GM18858 (cell line): Measurements from ENCODE around the gene ARID5B.
"Not testable (repeated sequence)": the region's sequence is repeated elsewhere in the genome, so short reads cannot be mapped to it uniquely, and the experiment has no call there.

Source experiments
- ATAC-seq: cut with Tn5 transposase; IDR thresholded peaks from one replicate; pipeline ENCODE4 v1.9.1; 2021; ENCODE audit not compliant: unreplicated experiment

The ARID5B gene

GRCh38 chr10:62024026-62024701 is 122.7 kb downstream of the ARID5B start:
- ATAC-seq: no peak

DNA sequence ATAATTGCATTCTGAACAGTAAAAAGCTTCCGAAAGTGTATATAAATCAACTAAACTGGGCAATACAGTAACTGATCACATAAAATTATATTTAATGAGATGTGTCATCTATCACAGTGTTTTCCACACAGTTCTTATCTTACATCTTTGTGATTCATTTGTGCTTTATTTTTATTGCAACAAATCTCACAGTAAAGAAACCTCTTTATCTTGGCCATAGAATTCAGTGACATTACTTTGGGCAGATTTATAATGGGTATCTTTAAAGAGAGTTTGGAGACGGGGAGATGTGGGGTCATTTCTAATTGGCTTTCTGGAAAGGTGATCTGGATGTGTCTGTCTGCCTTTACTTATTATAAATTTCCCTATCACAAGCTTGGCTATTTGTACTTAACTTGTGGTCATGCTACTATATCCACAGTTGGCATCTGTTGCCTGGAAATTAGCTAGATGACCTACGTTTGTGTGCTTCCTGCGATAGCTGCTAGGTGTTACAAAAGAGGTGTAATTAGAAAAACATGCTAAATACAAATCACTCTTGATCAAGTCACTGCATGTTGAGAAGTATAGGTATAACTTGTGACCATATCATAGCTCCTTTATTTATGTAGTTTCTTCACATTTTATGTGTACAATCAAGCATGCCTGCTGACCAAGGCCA is 123.8 kb downstream of the ARID5B start:
- ATAC-seq: no peak

DNA sequence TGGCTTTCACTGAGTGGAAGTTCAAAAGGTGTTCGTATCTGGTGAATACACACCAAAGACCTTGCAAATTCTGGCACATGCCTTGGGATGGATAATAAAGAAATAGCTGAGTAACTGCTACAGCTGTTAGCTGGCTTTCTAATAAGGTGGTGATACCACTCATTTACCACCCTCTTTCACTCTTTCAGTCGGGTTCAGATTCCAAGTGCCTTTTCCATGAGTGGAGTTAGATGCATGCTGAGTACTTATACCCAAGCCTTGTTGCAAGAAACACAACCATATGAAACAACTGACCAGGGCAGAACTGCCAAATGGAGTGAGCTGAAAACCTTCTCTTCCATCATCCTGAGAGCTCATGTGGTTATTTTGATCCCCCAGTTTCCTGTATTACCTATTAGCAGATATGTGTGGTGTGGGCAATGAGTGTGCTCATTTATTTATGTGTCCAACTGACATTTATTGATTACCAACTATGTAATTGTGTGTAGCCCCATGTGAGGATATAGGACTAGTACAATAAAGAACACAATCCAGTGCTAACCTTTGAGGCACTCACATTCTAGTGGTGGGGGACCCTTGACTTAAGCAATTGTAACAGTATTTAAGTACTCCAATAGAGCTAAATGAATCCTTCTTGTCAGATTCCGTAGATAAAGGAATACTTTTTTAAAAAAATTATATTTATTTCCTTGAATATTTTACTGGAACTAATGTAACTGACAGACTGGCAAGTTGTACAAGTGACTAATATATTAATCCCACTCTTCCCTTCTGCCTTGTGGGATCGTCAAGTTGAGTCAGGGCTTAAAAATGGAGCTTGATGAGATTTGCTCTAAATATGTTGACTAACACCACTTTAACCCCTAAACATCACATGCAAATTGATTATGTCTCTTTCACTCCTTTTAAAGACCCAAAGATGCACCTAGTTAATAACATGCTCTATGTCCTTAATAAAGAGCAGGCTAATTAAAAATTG is 124.7 kb downstream of the ARID5B start:
- no peak for ATAC-seq

GRCh38 chr10:62027841-62028501 is 126.5 kb downstream of the ARID5B start:
- ATAC-seq: no peak

DNA sequence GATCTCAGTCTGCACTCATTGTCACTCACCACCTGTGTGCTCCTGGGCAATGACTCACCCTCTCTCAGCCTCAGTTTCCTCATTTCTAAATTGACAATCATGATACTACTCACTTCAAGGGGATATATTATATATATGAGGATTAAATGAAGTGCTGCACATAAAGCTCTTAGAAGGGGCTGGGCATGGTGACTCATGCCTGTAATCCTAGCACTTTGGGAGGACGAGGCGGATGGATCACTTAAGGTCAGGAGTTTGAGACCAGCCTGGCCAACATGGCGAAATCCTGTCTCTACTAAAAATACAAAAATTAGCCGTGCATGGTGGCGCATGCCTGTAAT is 127.0 kb downstream of the ARID5B start:
- not testable (repeated sequence) for ATAC-seq

DNA sequence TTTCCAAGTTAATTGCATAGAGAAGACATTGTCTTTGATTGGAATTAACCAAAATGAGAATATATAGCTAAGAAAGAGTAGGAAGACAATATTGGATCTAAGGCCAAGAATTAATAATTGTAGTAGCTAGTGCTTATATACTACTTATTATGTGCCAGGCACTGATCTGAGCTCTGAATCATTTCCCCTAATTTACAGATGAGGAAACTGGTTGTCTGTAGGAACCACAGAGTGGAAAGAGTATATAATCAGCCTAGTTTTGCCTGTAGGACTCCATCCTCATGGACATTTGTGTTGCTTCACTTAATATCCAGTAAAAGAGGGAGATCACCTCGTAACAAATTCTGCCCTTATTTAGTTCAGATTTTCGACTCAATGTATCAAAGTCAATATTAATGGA is 127.9 kb downstream of the ARID5B start:
- ATAC-seq: no peak

- no peak for ATAC-seq
These were observed 130.0 kb downstream of the ARID5B start for GRCh38 chr10:62031507-62031906.

DNA sequence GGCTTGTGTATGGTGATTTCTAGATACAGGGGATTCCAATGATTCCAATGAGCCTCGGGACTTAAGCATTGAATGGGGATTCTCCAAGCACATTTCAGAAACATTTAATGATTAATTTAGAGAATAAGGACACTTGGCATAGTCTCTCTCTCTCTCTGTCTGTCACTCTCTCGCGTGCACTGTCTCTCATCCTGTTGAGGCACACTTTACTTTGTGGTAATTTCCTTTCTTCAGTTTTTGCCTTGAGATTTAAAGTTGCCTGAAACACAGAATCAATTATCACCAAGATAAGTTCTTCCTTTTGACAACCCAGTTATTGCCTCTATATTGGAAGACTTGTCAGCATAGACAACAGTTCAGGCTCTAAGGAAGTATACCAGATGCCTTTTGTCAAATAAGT is 131.6 kb downstream of the ARID5B start:
- ATAC-seq: no peak

- no peak for ATAC-seq
These were observed 132.7 kb downstream of the ARID5B start for GRCh38 chr10:62034096-62034640.

DNA sequence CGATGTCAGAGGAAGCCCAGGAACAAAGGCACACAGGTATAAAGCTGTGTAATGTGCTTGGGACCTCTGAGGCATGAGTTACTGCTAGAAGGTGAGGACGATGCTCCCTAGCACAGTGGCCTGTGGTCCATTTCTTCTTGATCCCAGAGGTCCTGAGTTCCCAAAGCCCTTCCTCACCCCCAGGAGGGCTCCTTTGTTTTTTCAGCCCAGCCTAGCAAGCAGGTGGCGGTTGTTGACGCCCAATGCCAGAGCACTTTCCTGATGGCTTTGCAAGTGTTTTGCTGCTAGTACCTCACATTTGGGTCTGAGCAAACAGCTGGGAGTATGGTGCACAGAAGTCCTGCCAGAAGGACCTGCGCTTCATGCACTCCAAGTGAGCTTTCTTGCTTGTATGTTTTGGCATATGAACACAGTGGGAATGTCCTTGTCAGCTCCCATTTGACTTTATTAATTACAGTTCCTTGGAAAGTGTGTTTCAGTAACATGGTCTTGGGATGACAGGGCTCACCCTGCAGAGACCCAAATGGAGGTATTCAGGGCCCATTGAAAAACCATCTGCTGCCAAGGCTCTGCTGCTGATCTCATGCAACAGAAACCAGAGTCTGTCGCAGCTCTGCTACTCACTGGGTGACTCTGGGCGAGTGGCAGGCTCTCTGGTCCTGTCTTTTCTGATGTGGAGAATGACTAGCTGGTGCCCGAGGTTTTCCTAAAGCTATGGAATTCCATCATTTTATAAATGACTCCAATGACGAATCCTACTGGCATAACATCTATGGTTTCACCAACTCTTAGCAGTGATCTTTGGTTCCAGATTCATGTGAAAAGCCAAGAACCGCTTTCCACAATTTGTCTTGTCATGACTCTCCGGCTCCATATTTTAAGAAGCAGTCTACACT is 134.9 kb downstream of the ARID5B start:
- ATAC-seq: no peak

DNA sequence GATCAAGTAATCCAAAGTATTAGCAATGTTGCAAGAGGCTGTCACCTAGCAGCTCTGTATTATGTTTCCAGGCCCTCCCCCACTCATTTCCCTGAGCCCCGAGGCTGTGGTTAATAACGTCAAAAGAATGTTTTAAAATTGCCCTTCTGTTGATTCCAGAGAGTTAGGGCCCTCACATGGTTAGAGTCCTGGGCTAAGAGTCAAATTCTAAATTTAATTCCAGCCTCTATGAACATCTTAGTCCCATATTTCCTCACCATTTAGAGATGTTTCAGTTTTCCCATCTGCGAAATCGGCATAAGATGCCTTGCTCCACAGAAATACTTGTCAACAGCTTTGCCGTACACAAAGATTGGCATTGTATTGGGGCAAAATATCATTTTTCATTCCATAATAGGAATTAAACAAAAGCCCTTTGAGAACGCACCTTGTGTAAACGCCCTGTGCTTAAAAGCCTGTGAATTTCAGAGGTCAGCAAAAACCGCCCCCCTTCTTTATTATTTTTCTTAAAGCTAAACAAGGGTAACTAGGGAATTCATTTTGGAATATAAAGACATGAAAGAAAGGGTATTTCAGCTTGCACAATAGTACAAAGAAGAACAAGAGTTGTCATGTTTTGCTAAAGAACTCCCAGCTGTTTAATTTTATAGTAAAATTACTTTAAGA is 135.8 kb downstream of the ARID5B start:
- ATAC-seq: no peak

DNA sequence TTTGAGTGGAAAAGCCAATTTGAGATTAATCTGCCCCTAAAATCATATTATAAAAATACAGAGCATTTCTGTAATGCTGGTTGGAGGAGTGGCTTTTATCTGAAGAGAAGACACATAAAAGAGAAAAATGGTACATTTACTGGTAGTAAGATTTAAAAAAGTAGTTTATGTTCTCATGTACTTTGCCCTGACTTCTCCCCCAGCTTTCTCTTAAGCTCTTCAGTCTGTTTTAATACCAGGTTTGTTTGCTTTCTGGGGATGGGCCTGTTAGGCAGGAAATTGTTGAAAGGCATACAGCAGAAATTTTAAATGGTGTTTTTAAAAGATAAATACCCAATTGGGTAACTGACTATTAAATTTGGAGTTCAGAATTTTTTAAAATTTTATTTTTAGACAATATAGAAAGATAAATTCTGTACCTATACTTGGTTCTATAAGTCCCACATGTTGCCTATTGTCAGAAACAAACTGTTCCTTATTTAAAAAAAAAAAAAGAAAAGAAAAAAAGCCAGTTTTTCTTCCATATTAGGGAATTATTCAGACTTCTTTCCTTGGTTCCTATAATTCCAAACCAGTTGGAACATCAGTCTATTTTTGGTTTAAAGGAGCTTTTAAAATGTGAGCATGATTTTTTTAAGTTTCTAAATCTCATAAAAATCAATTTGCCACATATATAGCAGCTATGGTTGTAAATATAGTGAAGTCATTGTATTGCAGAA is 136.6 kb downstream of the ARID5B start:
- ATAC-seq: no peak

DNA sequence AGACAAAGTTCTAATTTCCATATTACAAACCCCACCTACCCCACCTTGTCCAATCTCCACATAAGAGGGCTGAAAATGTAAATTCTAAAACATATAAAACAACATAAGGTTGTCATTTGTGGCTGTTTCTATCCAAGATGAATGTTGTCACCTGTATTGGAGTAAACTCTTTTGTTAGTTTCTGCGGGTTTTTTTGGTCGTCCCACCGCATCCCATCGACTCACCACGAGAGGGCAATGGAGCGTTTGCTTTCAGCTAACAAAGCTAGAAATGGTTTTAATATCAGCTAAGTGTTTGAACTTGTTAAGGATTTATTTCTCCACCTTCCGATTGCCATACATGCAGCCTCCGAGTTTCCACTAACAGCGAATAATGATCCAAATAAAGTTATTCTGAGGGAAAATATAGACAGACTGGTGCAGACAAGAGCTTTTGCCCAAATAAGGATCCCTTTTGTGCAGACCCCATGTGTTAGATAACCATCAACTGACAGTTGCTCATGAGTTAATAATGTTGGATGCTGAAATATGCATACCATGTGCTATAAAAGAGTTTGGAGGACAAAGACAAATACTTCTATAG is 137.2 kb downstream of the ARID5B start:
- ATAC-seq: no peak

DNA sequence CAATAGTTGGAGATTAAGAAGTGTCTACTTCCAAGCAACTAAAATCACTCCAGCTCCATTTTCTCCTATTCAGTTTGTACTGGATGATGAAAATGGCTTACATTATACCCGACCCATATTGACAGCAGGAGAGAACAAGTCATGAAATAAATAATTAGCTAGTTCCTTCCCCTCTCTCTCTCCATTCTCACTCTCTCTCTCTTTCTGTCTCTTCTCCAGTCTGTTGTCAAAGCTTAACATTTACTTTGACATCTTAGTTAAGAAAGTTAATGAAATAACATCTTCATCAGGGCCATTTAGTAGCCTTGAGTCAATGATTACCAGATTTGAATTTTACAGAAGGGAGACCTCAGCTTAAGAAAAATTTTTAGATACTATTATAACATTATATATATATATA is 138.5 kb downstream of the ARID5B start:
- no peak for ATAC-seq

GRCh38 chr10:62040881-62041280 is 139.4 kb downstream of the ARID5B start:
- ATAC-seq: no peak

DNA sequence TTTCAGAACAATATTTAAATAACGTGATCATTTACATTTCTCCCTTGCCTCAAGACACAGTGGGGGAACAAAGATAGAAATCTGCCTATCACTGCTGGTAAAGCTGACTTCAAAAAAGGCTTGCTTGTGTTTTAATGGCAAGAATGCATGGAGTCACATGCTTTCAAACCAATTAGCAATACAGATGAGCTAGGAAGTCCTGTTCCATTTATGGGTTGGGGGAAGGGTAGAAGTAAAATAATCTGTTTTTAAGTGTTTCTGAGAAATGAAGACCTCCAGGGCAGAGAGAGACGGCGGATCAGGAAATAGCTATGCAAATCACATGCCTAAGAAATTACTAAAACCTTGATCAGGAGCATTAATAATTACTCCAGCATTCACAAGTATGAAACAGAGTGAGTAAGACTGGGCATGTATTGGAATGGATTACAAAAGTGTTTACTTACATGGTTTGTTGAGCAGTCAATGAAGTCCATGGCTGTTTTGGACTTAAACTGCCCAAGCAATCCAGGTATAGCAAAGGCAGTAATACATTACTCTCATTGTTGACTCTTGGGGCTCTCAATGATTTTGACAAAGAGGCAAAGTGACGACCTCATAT is 142.0 kb downstream of the ARID5B start:
- ATAC-seq: no peak

GRCh38 chr10:62044566-62044965 is 143.1 kb downstream of the ARID5B start:
- no peak for ATAC-seq
